Fibroblast of lung (primary cell): Measurements from ENCODE around the gene C20orf144.
"Not testable (repeated sequence)": the region's sequence is repeated elsewhere in the genome, so short reads cannot be mapped to it uniquely, and the experiment has no call there.

ENCODE experiments used
- EZH2 ChIP-seq: IDR thresholded peaks from 2 replicates; pipeline ENCODE4 v1.5.1; 2012; ENCODE audit warnings: low read length, control low read depth, mild to moderate bottlenecking; ENCODE audit errors: missing control alignments
- TF ChIP-seq, protein P1 (sequence below), 2 donors: IDR thresholded peaks in 1 of 2; conservative IDR thresholded peaks in 1 of 2; 1 replicate in 1 of 2; 2 replicates in 1 of 2; pipeline ENCODE4 v1.5.1; 2011 to 2012; ENCODE audit warnings: low read length in 2 of 2, control low read depth in 1 of 2, inconsistent platforms in 1 of 2, low read depth in 1 of 2, mild to moderate bottlenecking in 1 of 2

DNA sequence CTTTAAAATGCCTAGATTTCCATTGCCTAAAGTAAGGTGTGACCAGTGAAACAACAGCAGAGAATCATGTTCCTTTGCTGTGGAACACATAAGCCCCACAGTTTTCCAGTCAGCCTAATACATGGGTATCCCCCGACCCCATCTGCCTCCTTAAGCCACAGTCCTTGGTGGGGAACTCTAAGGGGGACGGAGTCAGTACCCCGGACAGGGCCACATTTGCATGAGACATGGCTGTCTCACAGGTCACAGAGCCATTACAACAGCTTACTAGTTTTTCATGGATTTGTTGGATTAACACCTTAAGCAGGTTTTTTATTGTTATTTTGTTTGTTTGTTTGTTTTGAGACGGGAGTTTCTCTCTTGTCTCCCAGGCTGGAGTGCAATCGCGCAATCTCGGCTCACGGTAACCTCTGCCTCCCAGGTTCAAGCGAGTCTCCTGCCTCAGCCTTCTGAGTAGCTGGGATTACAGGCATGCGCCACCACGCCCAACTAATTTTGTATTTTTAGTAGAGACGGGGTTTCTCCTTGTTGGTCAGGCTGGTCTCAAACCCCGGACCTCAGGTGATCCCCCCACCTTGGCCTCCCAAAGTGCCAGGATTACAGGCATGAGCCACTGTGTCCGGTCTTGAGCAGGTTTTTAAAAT is 15.0 kb upstream of the C20orf144 start:
- TF ChIP-seq, protein P1, sequence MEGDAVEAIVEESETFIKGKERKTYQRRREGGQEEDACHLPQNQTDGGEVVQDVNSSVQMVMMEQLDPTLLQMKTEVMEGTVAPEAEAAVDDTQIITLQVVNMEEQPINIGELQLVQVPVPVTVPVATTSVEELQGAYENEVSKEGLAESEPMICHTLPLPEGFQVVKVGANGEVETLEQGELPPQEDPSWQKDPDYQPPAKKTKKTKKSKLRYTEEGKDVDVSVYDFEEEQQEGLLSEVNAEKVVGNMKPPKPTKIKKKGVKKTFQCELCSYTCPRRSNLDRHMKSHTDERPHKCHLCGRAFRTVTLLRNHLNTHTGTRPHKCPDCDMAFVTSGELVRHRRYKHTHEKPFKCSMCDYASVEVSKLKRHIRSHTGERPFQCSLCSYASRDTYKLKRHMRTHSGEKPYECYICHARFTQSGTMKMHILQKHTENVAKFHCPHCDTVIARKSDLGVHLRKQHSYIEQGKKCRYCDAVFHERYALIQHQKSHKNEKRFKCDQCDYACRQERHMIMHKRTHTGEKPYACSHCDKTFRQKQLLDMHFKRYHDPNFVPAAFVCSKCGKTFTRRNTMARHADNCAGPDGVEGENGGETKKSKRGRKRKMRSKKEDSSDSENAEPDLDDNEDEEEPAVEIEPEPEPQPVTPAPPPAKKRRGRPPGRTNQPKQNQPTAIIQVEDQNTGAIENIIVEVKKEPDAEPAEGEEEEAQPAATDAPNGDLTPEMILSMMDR (conservative IDR thresholded peaks at IDR 0.05 in 1 of 2, IDR thresholded peaks at IDR 0.05 in 1 of 2; ENCODE audit: low read depth in 1 of 2, low read length in 2 of 2), result not testable (repeated sequence)
- TF ChIP-seq EZH2, result not testable (repeated sequence)
